Endometrial microvascular endothelial cells (primary cell): ENCODE results near the gene RDX. TPM values are rescaled to one million over a fixed set of nuclear protein-coding genes. Genes with fewer than 3 reads are reported as not detected.

Source experiments
- in situ Hi-C: cut with HindIII; loops from 2 replicates; pipeline ENCODE4 v1.10.0; 2017; ENCODE audit warnings: low sequenced_read_pairs, low pct_unique_long_range_greater_than_20kb; ENCODE audit errors: inconsistent ontology term
- total RNA-seq: library from RNA; depleted of rRNA; stranded (reverse); fragments of >200 nt; gene quantifications from one replicate; pipeline ENCODE4 v1.2.3, GENCODE V29; 2015; ENCODE audit errors: inconsistent ontology term

RDX gene
- total RNA-seq: 63.9 TPM

GRCh38 chr11:110296226-110297075 lies at the start of gene RDX:
RDX (minus strand) TSS chr11:110296614; CDS start chr11:110279692, 16,922 bp downstream.
- in situ Hi-C loops: no loop called here

DNA sequence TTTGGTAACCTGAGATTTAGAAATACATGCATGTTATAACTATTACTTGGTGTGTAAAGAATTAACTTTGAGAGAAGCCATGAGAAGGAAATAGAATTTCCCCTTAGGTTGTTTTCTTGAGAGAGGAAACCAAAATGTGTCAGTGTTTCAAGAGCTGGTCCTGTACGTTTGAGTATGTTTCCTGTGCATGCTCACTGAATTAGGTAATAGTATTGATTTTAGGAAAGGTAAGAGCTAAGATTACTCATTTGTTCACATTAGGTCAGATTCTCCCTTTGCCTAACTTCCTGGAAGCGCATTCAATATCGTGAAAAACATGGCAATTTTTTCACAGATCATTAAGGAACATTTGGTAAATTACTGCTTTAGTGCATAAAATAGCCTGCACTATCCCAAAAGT lies 49.3 kb upstream of the RDX start:
- in situ Hi-C loops: no loop called here

- in situ Hi-C loops: no loop called here
Measured at GRCh38 chr11:110340436-110340835, 44.0 kb upstream of the RDX start.

- in situ Hi-C loops: no loop called here
Measured at GRCh38 chr11:110339456-110340250, 43.2 kb upstream of the RDX start.

- in situ Hi-C loops: no loop called here
Measured at GRCh38 chr11:110338684-110339083, 42.3 kb upstream of the RDX start.

DNA sequence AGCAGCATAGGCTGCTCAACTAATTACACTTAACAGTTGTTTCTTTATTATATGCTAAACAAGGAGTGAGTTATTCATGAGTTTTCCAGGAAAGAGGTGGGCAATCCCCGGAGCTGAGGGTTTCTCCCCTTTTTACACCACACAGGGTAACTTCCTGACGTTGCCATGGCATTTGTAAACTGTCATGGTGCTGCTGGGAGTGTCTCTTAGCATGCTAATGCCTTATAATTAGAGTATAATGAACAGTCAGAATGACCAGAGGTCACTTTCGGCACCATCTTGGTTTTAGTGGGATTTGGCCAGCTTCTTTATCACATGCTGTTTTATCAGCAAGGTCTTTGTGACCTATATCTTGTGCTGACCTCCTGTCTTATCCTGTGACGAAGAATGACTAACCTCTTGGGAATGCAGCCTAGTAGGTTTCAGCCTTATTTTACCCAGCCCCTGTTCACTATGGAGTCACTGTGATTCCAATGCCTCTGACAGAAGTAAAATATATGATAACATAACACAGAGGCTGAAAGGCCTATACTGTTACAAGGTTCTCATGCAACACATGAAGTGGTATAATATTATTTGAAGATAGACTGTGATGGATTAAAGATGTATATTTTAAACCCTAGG lies 41.3 kb upstream of the RDX start:
- in situ Hi-C loops: no loop called here

DNA sequence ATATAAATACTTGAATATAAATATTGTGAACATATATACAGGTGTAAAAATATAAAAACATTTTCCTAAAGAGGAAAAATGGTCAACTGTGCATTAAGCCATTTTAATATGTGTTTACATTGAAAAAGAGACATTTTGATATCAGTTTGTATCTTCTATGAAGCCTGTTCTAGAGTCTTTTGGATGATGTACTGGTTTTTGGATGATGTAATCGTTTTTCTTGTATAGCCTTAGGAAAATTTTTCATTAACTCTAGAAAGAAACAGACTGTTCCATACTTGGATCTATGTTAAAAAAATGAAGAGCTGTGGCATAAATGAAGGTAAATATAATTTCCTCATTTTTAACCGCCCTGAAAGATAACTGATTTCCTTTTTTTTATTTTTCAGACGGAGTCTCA lies 39.6 kb upstream of the RDX start:
- in situ Hi-C loops: no loop called here

GRCh38 chr11:110335358-110335757 lies 38.9 kb upstream of the RDX start:
- in situ Hi-C loops: no loop called here

DNA sequence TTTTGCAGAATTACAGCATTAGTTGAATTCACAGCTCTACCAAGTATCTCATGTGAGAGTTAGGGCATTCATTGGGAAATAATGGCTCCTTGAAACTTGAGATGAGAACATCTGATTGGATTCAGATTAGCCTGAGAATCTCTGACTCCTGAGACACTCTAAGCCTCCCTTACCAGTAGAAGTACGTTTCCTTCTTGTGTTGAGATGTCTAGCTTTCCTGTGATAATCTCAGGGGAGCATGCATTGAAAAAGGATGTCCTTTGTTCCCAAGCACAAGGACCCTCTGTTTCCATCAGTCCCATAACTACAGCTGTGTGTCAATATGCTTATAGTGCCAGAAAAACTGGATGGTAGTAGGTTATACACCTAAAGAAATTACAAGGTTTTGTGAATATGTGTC lies 35.2 kb upstream of the RDX start:
- in situ Hi-C loops: no loop called here

DNA sequence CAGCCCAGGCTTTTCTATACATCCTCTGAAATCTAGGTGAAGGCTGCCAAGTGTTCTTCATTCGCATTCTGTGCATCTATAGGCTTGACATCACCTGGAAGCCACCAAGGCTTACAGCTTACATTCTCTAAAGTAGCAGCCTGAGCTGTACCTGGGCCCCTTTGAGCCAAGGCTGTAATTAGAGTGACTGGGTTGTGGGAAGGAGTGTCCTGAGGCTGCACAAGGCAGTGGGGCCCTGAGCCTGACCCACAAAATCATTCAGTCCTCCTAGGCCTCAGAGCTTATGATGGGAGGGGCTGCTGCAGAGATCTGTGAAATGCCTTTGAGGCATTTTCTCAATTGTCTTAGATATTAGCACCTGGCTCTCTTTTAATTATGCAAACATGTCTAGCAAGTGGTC lies 33.0 kb upstream of the RDX start:
- in situ Hi-C loops: no loop called here

- in situ Hi-C loops: no loop called here
Measured at GRCh38 chr11:110327508-110327907, 31.1 kb upstream of the RDX start.

DNA sequence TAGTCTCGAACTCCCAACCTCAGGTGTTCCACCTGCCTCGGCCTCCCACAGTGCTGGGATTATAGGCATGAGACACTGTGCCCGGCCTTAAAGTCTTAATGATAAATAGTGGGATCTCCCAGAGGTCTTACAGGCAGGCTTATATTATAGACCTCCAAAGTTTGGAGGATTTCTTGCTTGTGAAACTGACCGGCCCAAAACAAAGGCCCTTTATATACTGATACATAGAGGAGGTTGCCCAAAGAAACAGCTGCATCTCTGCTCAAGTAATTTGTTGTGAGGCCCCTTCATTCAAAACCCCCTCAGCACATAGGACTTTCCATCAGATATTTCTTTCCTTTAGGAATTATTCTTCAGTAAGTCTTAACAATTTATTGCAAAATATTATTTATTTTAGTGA lies 27.4 kb upstream of the RDX start:
- in situ Hi-C loops: no loop called here

GRCh38 chr11:110319501-110319900 lies 23.1 kb upstream of the RDX start:
- in situ Hi-C loops: no loop called here

- in situ Hi-C loops: no loop called here
Measured at GRCh38 chr11:110318638-110319404, 22.4 kb upstream of the RDX start.

DNA sequence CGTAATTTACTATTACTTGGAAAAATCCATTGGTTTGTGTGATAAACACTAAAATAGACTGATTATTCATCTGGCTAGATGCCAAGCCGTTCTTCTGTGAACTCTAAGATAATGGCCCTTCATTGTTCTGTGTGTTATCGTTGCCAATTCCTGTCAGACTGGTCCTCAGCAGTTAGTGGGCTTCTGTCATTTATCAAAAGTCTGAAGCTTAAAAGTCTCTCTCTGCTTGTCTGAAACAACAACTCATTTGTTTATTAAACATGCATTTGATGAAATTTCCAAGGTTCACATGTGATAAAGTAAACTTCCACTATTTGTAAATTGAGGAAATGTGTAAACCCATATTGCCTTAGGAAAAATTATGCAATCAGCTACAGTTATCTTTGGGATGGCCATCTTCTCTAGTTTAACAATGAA lies 21.1 kb upstream of the RDX start:
- in situ Hi-C loops: no loop called here

- in situ Hi-C loops: no loop called here
Measured at GRCh38 chr11:110314366-110315095, 18.1 kb upstream of the RDX start.

DNA sequence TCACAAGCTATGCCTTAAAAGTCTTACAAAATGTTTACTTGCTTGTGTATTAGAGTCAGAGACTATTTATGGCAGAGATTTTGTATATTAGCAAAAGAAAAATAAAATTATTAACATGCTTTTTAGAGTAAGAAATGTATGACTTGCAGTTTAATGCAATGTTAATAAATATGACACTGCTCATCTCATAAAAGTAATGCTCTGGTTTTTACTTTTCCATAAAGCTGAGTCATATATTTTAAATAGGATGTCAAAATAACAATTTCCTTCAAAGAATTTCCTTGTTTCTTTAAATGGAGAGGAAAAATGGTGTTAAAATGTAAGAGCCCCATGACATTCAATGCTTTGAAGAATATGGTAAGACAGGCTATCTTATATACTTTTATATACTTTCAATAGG lies 16.3 kb upstream of the RDX start:
- in situ Hi-C loops: no loop called here

GRCh38 chr11:110311783-110312579 lies 15.6 kb upstream of the RDX start:
- in situ Hi-C loops: no loop called here
